ENCODE data around the gene SPATA31C2.
"Not testable (repeated sequence)": the region's sequence is repeated elsewhere in the genome, so short reads cannot be mapped to it uniquely, and the experiment has no call there.

Gene SPATA31C2

DNA sequence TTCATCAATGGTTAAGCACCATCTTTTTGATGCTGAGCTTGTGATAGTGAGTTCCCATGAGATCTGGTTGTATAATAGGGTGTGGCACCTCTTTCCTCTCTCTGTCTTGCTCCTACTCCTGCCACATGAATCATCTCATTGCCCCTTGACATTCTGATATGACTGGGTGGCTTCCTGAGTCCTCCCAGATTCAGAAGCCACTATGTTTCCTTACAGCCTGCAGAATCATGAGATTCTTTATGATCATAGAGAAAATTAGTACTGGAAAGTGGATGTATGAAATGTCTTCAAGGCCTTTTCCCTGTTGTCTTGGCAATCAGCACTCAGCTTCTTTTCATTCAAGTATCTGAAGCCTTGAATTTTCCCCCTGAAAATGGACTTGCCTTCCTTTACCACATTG, 14.9 kb downstream of the SPATA31C2 start:
- DNase-seq, result not testable (repeated sequence)

DNA sequence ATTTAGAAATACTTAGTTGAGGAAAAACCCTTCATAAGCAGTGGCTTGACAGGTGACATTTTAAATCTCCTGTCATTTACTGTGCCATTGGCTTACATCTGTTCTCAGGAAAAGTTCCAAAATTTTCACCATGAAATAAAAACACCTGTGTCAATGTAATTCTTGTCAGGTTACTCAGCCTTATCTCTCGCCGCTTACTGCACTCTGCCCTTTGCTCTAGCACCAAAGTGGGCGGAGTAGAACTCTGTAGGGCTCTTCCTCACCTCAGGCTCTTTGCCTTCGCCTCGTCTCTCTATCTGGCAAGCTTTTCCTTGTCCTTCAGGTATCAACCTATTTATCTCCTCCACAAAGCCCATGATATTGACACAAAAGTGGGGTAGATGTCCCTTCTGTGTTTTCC, 20.2 kb downstream of the SPATA31C2 start:
- DNase-seq, result not testable (repeated sequence)

DNA sequence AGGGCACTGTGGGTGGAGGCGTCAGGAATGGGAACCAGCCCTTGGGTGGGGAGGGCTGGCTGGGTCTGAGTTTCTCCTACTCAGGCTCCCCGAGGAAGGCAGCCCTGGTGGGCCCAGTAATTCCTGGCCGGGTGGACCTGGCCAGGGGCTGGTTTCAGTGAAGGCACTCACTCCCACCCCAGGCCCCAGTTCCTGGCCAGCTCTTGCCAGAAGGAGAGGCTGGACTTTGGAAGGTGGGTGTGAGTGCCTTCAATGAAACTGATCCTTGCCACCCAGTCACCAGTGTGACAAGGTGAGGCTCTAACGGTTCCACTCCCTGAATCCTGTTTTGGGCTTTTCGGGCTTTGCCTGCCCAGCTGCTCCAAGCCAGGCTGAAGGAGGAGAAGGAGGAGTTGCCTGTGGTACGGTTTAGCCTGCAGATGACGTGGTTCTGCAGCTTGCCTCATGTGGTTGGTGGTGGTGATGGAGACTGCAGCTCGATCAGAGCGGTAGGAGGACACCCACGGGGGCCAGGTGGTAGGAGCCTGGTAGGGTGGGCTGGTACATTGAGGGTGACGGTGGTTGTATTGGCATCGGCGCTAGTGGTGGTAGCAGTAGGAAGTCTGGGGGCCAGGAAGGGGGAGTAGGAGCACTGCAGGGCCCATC, 23.2 kb downstream of the SPATA31C2 start:
- DNase-seq, result not testable (repeated sequence)

DNA sequence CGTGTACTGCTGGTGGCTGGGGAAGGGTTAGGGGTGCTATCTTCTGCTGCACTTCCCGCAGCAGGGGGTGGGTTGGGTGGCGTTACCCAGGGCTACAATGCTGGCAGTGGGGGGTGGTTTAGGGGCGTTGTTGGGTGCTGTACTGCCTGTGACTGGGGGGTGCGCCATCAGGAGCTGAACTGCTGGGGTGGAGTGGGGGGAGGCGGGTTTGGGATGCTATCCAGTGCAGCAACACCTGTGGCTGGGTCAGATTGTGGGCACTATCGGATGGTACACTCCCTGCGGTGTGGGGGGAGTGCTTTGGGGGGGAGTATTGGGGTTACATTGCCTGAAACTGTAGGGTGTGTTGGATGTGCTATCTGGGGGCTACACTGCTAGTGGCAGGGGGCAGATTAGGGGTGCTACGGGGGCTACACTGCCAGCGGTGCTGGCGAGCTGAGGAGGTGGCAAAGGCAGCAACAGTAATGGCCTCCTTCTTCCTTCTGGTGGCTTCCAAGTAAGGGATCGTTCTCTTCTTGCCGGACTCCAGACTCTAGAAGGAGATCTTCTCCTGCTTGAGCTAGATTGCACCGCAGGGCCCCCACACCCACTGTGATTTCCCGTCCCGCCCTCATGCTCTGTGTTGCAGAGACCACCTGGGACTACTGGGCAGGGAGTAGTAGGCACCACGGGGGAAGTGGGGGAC, 23.9 kb downstream of the SPATA31C2 start:
- DNase-seq, result not testable (repeated sequence)

DNA sequence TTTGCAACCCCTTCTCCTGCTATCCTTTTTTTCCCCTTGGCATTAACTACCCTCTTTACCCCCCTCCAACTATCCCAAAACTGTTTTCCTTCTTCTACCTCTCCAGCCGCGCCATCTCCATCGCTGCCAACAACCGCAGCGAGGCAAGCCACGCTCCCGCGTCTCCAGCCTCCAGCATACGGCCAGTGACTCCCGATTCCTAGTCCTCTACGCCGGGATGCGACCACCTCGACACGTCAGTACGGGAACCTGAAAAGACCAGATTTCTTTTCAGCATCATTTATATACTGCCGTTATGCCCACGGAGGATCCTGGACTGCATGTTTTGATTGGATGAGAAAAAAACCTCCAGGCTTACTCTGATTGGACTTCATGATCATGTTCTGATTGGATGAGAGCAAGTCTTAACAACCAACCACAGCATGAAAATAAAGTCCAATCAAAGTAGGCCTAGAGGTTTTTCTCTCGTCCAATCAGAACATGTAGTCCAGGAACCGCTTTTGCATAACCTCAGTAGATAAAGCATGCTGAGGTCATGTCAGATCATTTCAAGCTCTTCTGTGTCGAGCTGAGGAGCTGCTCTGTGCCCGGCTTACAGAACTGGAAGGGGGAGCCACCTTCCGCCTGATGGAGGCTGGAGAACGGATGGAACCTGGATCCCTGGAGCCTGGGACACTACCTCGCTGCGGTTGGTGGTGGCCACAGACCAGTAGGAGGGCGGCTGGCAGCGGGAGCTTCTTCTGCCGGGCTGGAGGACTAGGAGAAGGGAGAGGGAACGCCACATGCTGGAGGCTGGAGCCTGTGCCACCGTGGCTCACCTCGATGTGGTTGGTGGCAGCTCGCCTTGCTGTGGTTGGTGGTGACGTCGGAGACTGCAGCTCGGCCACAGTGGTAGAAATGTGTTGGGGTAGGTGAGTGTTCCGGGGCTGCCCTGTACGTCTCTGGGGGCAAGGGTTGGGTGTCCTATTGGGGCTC, 24.8 kb downstream of the SPATA31C2 start:
- DNase-seq, result not testable (repeated sequence)

DNA sequence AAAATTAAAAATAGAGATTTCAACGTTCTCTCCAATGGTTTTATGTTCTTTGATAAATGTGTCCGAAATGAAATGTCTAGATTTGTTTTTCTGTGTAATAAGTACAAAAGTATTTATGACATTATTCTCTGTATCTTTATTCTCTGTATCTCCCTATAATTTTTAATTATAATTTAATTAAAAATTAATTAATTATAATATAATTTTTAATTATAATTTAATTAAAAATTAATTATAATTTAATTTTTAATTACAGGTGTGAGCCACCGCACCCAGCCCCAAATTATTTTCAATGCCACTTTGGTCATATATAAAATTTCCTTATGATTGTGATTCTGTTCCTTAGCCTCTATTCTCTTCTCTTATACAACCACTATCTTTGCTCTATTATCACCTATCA, 28.2 kb downstream of the SPATA31C2 start:
- no peak for DNase-seq

DNA sequence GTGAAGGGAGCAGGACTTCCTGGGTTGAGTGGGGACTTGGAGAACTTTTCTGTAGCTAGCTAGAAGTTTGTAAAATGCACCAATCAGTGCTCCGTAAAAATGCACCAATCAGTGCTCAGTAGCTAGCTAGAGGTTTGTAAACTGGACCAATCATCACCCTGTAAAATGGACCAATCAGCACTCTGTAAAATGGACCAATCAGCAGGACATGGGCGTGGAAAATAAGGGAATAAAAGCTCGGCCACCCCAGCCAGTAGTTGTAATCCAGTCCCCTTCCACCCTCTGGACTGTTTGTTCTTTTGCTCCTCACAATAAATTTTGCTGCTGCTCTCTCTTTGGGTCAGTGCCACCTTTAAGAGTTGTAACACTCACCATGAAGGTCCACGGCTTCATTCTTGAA, 29.5 kb downstream of the SPATA31C2 start:
- DNase-seq, result no peak

DNA sequence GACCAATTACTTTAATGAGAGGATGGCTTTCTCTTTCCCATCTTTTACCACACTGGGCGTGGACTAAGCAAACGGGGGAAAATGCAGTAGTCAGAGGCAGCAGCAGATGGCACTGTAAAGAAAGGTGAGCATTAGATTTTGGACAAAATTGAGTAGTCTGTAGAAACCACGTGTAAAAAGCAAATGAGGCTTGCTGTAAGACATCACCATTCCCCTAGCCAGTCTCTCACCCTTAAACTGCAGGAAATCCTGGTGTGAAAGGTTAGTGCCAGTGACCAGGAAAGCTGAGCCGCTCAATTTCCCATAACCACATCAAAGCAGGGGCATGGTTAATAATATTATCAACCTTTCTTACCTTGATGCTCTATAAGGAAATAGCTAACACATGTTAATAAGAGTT, 31.8 kb downstream of the SPATA31C2 start:
- DNase-seq, result no peak

DNA sequence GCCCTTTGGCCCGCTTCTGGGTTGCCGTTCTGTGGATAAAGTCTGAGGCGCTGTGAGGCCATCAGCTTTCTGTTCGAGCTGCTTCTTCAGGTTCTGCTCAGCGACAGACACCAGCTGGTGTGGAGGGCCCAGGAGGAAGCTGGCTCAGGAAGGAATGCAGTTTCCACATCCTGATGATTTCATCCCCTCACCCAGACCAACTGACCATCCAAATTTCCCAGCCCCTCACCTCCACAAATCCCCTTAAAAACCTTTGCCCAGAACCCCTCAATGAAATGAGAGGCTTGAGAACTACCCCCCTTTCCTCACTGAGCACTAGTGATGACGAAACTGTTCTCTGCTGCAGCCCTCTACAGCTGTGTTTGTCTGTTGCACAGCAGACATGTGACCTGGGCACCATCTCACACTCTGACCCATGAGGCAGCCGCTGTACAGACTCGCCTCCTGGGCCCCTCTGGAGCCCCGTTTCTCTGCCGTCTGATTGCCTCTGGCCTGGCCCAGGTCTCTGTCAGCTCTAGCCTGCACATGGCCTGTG, 45.4 kb downstream of the SPATA31C2 start:
- DNase-seq, result no peak

DNA sequence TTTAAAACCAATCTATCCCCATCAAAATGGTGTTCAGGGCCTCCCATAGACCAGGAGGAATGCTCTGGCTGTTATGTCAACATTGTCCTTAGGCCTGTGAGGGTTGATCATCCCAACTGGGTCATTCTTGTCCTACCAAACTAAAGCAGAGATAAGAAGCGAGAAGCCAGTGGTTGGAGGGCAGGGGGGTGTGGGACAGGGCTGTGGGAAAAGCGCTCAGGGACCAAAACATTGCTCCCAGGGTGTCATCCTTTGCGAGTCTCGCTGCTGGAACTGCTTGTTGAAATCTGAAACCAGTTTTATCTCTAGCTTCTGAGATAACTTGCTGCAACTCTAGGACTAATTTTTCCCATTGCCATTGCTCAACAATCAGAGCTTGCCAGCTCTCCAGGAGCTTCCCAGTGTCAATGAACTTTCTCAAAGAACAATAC, 48.1 kb downstream of the SPATA31C2 start:
- peak; percentile 70 for DNase-seq

DNA sequence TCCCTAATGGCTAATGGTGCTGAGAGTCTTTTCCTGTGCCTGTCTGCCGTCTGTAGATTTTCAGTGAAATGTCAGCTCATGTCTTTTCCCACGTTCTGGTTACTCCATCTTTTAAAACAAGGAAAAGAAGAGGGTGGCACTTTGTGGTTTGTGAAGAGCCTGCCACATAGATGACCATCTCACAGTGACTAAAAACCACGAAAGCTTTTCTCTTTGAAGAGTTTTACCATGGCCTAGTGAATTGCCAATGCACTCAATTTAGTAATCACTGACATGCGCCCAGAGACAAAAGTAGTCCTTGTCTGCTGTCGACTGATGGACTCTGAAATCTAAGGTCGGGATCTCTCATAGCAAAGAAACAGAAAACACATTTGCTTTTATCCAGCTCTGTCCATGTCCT, 50.4 kb downstream of the SPATA31C2 start:
- no peak for DNase-seq

DNA sequence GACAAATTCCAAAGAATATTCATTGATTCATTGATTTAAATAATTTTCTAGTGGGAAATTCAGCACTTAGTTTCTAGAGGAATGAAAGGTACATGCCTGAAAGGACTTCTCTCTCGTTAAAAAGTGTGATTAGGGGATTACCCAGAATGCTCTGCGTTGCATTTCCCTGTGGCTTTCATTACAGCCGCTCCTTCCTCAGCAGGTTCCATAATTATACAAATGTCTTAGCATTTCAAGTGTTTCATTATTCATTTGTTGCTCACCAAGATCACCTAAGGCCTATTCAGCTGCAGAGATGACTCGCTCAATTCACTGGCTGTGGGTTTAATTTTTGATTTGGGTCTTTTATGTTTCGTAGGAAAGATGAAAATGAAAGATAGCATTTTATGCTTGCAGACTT, 52.8 kb downstream of the SPATA31C2 start:
- DNase-seq, result no peak

DNA sequence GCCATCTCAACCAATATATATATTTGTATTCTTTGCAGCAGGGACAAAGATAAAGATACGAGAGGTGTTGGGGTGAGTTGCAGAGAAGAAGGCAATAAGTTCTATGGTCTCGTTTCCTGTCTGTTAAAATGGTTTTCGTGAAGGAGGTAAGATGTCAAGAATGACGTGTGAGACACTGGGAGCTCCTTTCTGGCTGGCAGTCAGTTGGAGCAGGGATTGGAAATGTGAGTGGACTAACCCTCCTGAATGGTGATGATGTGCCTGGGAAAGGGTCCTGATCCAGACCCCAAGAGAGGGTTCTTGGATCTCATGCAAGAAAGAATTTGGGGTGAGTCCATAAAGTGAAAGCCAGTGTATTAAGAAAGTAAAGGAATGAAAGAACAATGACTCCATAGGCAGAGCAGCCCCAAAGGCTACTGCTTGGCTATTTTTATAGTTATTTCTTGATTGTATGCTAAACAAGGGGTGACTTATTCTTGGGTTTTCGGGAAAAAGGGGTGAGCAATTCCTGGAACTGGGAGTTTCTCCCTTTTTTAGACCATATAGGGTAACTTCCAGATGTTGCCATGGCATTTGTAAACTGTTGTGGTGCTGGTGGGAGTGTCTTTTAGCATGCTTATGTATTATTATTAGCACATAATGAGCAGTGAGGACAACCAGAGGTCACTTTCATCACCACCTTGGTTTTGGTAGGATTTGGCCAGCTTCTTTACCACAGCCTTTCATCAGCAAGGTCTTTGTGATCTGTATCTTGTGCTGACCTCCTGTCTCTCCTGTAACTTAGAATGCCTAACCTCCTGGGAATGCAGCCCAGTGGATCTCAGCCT, 53.7 kb downstream of the SPATA31C2 start:
- DNase-seq, result no peak
